MCF 10A (cell line): Measurements from ENCODE around the gene MAN1C1. TPM values are rescaled to one million over a fixed set of nuclear protein-coding genes. Genes with fewer than 3 reads are reported as not detected.

Source experiments
- BruUV-seq: library from RNA; stranded (reverse); fragments of 400-500 nt; replicated peaks from 2 replicates; lab custom pipeline; 2021; lab: Mats Ljungman, UMichigan
- CTCF ChIA-PET: fragments of 300-600 bp; sonication (Branson Sonifier 250); formaldehyde crosslinking; extraction: SDS; loops from one replicate; lab custom pipeline; 2021; ENCODE audit warnings: antibody characterized with exemption, inconsistent platforms; lab: Yijun Ruan, JAX
- POLR2A ChIA-PET: fragments of 300-600, 350-650 bp; sonication (Branson Sonifier 250); formaldehyde crosslinking; extraction: SDS; loops from one replicate; lab custom pipeline; 2020; ENCODE audit warnings: antibody characterized with exemption, inconsistent platforms; lab: Yijun Ruan, JAX
- DNase-seq: peaks from one replicate; pipeline ENCODE4 v3.0.0-alpha.2; 2018; ENCODE audit not compliant: unreplicated experiment
- H3K27ac Mint-ChIP-seq: one replicate; pipeline ENCODE4 v1.8.0; 2022; ENCODE audit warnings: mild to moderate bottlenecking, low read depth, mixed read lengths; ENCODE audit not compliant: unreplicated experiment
- H3K27me3 Mint-ChIP-seq: one replicate; pipeline ENCODE4 v1.8.0; 2022; ENCODE audit warnings: mixed read lengths; ENCODE audit not compliant: insufficient read depth, unreplicated experiment
- H3K36me3 Mint-ChIP-seq: one replicate; pipeline ENCODE4 v1.8.0; 2022; ENCODE audit warnings: mild to moderate bottlenecking, moderate library complexity, mixed read lengths; ENCODE audit not compliant: insufficient read depth, unreplicated experiment
- H3K4me1 Mint-ChIP-seq: one replicate; pipeline ENCODE4 v1.8.0; 2022; ENCODE audit warnings: mixed read lengths; ENCODE audit not compliant: insufficient read depth, unreplicated experiment
- H3K4me3 Mint-ChIP-seq: one replicate; pipeline ENCODE4 v1.8.0; 2022; ENCODE audit warnings: mild to moderate bottlenecking, moderate library complexity, mixed read lengths; ENCODE audit not compliant: unreplicated experiment
- H3K9me3 Mint-ChIP-seq: one replicate; pipeline ENCODE4 v1.8.0; 2022; ENCODE audit warnings: mixed read lengths; ENCODE audit not compliant: unreplicated experiment
- intact Hi-C: fragments of 100-400 bp; cut with micrococcal nuclease; formaldehyde crosslinking; loops from 2 replicates; pipeline ENCODE4 v1.14.1; 2022
- total RNA-seq: library from RNA; stranded (reverse); gene quantifications from 2 replicates; pipeline ENCODE4 v1.2.3, GENCODE V29; 2022
- TF ChIP-seq, protein P1 (sequence below): fragments of 200-600 bp; IDR thresholded peaks from one replicate; pipeline ENCODE4 v1.8.0; 2022; ENCODE audit warnings: antibody characterized with exemption, mild to moderate bottlenecking; ENCODE audit not compliant: unreplicated experiment

The MAN1C1 gene
- total RNA-seq, 1 experiment from 2014 or later: not detected

- Mint-ChIP-seq H3K4me3 (no peak overlapping the region), H3K9me3 (no peaks in the 10 kb centered on the region), H3K36me3 (no peaks in the 10 kb centered on the region), H3K27me3 (peaks cover 85% of the 10 kb centered on the region), H3K27ac (no peak overlapping the region), H3K4me1 (no peaks in the 10 kb centered on the region)
- ChIA-PET CTCF (no interaction called here), POLR2A (no interaction called here)
- no TSS peak for BruUV-seq
- TF ChIP-seq, protein P1, sequence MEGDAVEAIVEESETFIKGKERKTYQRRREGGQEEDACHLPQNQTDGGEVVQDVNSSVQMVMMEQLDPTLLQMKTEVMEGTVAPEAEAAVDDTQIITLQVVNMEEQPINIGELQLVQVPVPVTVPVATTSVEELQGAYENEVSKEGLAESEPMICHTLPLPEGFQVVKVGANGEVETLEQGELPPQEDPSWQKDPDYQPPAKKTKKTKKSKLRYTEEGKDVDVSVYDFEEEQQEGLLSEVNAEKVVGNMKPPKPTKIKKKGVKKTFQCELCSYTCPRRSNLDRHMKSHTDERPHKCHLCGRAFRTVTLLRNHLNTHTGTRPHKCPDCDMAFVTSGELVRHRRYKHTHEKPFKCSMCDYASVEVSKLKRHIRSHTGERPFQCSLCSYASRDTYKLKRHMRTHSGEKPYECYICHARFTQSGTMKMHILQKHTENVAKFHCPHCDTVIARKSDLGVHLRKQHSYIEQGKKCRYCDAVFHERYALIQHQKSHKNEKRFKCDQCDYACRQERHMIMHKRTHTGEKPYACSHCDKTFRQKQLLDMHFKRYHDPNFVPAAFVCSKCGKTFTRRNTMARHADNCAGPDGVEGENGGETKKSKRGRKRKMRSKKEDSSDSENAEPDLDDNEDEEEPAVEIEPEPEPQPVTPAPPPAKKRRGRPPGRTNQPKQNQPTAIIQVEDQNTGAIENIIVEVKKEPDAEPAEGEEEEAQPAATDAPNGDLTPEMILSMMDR: no peak
- intact Hi-C loops: no loop called here
- DNase-seq: no peak
These were observed 64.1 kb downstream of the MAN1C1 start for GRCh38 chr1:25680701-25681100.

DNA sequence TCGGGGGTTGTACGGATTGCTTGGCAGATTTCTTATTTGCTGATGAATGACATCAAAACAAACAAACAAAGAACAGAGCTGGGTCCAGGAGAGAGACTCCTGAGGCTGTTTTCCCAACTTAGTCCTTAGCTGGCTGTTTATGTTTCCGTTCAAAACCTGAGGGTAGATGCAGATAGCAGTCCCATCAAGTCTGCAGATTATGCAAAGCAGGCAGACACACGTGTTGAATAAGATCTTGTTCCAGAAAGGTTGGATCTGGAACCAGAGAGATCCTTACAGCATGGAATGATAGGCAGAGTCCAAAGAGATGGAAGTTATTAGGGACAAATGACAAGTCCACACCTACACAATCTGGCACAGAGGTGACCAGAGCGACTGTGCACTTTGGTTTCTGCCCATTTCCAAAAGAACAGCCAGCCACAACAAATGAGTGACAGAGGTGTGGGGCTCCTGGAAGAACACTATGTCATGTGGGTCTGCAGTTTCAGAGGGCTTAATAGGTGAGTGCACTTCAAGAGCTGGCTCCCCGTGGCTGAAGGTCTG, 65.5 kb downstream of the MAN1C1 start:
- CTCF ChIA-PET: interaction anchor here (0.7 kb wide), 1 partner anchor 189 kb away, joined by 4 read pairs; no protein-coding TSS in a partner anchor
- intact Hi-C loops: no loop called here
- BruUV-seq: no TSS peak

DNA sequence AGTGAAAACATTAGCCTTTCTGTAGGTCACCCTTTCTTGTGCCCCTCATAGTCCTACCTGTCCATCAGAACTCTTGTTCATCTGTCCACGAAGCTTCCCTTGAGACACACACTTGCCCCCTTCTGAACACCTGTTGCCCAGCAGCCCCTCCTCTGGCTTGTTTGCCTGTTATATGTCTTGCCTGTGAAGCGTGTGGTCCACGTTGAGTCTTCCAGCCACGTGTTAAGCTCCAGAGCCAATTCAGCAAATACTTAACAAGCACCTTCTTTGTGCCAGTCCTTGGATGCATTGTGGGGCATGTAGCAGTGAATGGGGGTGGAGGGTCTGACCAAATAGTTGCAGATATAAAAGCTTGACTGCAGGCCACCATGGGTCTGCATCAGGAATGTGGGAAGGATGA, 66.6 kb downstream of the MAN1C1 start:
- Mint-ChIP-seq H3K27me3 (peaks cover 87% of the 10 kb centered on the region), H3K27ac (no peak overlapping the region), H3K4me1 (no peaks in the 10 kb centered on the region), H3K4me3 (no peak overlapping the region), H3K36me3 (no peaks in the 10 kb centered on the region), H3K9me3 (no peaks in the 10 kb centered on the region)
- no TSS peak for BruUV-seq
- CTCF ChIA-PET: no interaction called here
- POLR2A ChIA-PET: no interaction called here
- DNase-seq: no peak
- intact Hi-C loops: no loop called here
- TF ChIP-seq, protein P1: no peak

More for the DNA sequence above, 65.5 kb downstream of the MAN1C1 start:
- no peak overlapping the region for H3K27ac Mint-ChIP-seq
- POLR2A ChIA-PET: no interaction called here
- no peak overlapping the region for H3K4me3 Mint-ChIP-seq
- TF ChIP-seq, protein P1: no peak
- DNase-seq: no peak
- no peaks in the 10 kb centered on the region for H3K9me3 Mint-ChIP-seq
- H3K27me3 Mint-ChIP-seq: peaks cover 87% of the 10 kb centered on the region
- no peaks in the 10 kb centered on the region for H3K36me3 Mint-ChIP-seq
- H3K4me1 Mint-ChIP-seq: no peaks in the 10 kb centered on the region

DNA sequence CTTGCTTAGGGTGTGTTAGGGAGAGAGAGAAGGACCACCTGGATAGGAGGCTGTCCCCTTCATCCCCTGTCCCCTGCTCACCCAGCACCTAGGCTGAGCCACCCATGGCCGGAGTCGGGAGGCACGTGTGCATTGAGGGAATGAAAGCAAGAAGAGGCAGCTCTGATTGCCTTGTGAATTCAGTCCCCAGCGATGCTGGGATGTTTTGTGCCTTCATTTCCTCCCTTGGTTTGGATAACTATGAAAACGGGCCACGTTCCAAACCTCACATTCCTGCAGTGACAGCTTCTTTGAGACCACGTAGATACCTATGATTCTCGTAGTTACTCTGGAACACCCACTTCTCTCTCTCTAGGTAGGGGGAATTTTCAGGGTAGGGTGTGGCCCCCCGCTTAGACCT, 67.1 kb downstream of the MAN1C1 start:
- H3K27ac Mint-ChIP-seq: no peak overlapping the region
- intact Hi-C loops: no loop called here
- peaks cover 83% of the 10 kb centered on the region for H3K27me3 Mint-ChIP-seq
- DNase-seq: no peak
- TF ChIP-seq, protein P1: no peak
- H3K4me1 Mint-ChIP-seq: no peaks in the 10 kb centered on the region
- CTCF ChIA-PET: no interaction called here
- no peaks in the 10 kb centered on the region for H3K9me3 Mint-ChIP-seq
- no TSS peak for BruUV-seq
- H3K4me3 Mint-ChIP-seq: no peak overlapping the region
- H3K36me3 Mint-ChIP-seq: no peaks in the 10 kb centered on the region
- POLR2A ChIA-PET: no interaction called here
